ENCODE measurements around the gene PRKD2. TPM values are rescaled to one million over a fixed set of nuclear protein-coding genes. Genes with fewer than 3 reads are reported as not detected.

The PRKD2 gene
- total and polyA plus RNA-seq, 2 of the 8 experiments (the other 6 are each of a cell fraction or from before 2014, with no cell fraction given), result 24.4 to 63.8 TPM

DNA sequence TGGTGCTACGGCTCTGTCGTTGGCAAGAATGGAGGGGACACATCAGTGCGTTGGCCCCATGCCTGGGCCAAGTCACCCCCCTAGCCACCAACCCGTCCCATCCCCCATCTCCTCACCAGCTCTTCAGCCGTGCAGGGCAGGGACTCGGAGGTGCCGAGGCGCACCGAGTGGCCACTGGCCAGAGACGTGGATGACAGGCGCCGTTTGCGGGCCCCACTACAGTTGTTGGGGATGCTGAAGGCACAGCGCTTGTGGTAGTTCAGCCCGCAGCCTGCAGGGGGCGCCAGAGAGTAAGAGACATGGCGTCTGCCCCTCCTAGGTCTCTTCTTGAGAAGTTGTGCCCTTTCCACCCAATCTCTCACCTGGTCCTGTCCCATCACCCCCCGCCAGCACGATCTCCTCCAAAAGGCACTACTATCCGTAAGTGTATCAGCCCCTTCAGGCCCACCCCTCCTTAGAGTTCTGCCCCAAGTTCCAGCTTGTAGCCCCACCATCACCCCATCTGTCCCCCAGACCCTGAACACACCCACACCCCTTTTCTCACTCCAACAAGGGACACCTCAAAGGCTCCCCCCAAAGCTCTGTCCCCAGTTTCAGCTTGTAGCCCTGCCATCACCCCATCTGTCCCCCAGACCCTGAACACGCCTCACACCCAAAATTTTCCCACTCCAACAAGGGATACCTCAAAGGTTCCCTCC, 12.4 kb downstream of the PRKD2 start (continued):
- TF ChIP-seq TAF1 (IDR thresholded peaks at IDR 0.05; ENCODE audit: low read depth, low read length), result no peak
- TF ChIP-seq HDAC6 (IDR thresholded peaks at IDR 0.05; ENCODE audit: low read depth, low read length), result no peak
- TF ChIP-seq JUND (IDR thresholded peaks at IDR 0.05; ENCODE audit: low read length), result no peak
- peak; percentile 34; the same call in 1 of the 2 replicates for TF ChIP-seq CREB1 (IDR thresholded peaks at IDR 0.05)
- TF ChIP-seq, protein P1, sequence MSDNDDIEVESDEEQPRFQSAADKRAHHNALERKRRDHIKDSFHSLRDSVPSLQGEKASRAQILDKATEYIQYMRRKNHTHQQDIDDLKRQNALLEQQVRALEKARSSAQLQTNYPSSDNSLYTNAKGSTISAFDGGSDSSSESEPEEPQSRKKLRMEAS (IDR thresholded peaks at IDR 0.05), result 0 out of 2 replicates have a peak, but pooled peaks have one; percentile 29
- TF ChIP-seq, protein P2, sequence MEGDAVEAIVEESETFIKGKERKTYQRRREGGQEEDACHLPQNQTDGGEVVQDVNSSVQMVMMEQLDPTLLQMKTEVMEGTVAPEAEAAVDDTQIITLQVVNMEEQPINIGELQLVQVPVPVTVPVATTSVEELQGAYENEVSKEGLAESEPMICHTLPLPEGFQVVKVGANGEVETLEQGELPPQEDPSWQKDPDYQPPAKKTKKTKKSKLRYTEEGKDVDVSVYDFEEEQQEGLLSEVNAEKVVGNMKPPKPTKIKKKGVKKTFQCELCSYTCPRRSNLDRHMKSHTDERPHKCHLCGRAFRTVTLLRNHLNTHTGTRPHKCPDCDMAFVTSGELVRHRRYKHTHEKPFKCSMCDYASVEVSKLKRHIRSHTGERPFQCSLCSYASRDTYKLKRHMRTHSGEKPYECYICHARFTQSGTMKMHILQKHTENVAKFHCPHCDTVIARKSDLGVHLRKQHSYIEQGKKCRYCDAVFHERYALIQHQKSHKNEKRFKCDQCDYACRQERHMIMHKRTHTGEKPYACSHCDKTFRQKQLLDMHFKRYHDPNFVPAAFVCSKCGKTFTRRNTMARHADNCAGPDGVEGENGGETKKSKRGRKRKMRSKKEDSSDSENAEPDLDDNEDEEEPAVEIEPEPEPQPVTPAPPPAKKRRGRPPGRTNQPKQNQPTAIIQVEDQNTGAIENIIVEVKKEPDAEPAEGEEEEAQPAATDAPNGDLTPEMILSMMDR (IDR thresholded peaks at IDR 0.05; ENCODE audit: control extremely low read depth in 1 of 3, insufficient read depth in 1 of 3, low read depth in 1 of 3, low read length in 3 of 3), result peak; percentile 89 to 96 (median 89)
- no peak for TF ChIP-seq SRF (IDR thresholded peaks at IDR 0.05; ENCODE audit: low read depth, low read length)
- TF ChIP-seq KDM1A (IDR thresholded peaks at IDR 0.05; ENCODE audit: borderline replicate concordance, low read length), result no peak
- TF ChIP-seq RNF2 (IDR thresholded peaks at IDR 0.05; ENCODE audit: borderline replicate concordance, low read depth, low read length, missing control alignments, poor library complexity, severe bottlenecking), result no peak
- no peak for TF ChIP-seq SP1 (IDR thresholded peaks at IDR 0.05; ENCODE audit: low read depth, low read length)
- peak; percentile 91 for TF ChIP-seq YY1 (IDR thresholded peaks at IDR 0.05; ENCODE audit: low read depth, low read length)
- TF ChIP-seq NRF1 (IDR thresholded peaks at IDR 0.05; ENCODE audit: low read depth, low read length), result no peak
- TF ChIP-seq RBBP5 (IDR thresholded peaks at IDR 0.05; ENCODE audit: borderline replicate concordance, low read depth, low read length), result no peak
- TF ChIP-seq GABPA (IDR thresholded peaks at IDR 0.05; ENCODE audit: borderline replicate concordance, insufficient read depth, low read length), result peak; percentile 72; the same call in 1 of the 2 replicates
- TF ChIP-seq SP2 (IDR thresholded peaks at IDR 0.05; ENCODE audit: low read length), result no peak
- TF ChIP-seq RAD21 (IDR thresholded peaks at IDR 0.05 in 1 of 2, conservative IDR thresholded peaks at IDR 0.05 in 1 of 2; ENCODE audit: low read depth in 2 of 2, low read length in 2 of 2), result peak; percentile 63 to 64
- TF ChIP-seq SIN3A (conservative IDR thresholded peaks at IDR 0.05 in 1 of 2, IDR thresholded peaks at IDR 0.05 in 1 of 2; ENCODE audit: low read depth in 1 of 2, low read length in 2 of 2), result peak in 1 of 2 experiments; percentile 52; a peak in 1 of 4 replicates
- no peak for TF ChIP-seq TBP (IDR thresholded peaks at IDR 0.05; ENCODE audit: low read depth, low read length)

Measured in H1 (cell line).